ENCODE results near the gene TRRAP. TPM values are rescaled to one million over a fixed set of nuclear protein-coding genes. Genes with fewer than 3 reads are reported as not detected.
A peak's percentile ranks its signal among the peaks of the same experiment; 100 is the strongest.
"Not testable (repeated sequence)": the region's sequence is repeated elsewhere in the genome, so short reads cannot be mapped to it uniquely, and the experiment has no call there.

Gene TRRAP
- total RNA-seq, 2 experiments from 2014 or later, result 45.5 to 48.2 TPM

- ChIA-PET POLR2A (no interaction called here), CTCF (interaction anchor here (1.0 to 4.6 kb wide), 4 partner anchors 33 to 274 kb away, joined by 3 to 21 read pairs (median 4); no protein-coding TSS in a partner anchor)
- Mint-ChIP-seq H3K9me3 (no peaks in the 10 kb centered on the region), H3K27ac (no peak overlapping the region), H3K4me1 (ENCODE audit: low read depth) (no peaks in the 10 kb centered on the region), H3K36me3 (ENCODE audit: low read depth) (peaks cover 40% of the 10 kb centered on the region), H3K4me3 (no peak overlapping the region), H3K27me3 (no peaks in the 10 kb centered on the region)
- DNase-seq (no peak), ATAC-seq (no peak)
- intact Hi-C loops (cut with micrococcal nuclease), result no loop called here
- TF ChIP-seq CTCF (IDR thresholded peaks at IDR 0.05), result no peak
These were observed 161.1 kb downstream of the TRRAP start for GRCh38 chr7:99039384-99039891.

GRCh38 chr7:99040104-99040958, 162.0 kb downstream of the TRRAP start:
- ATAC-seq (peak; percentile 77), DNase-seq (peak; percentile 72)
- no peaks in the 10 kb centered on the region for H3K27me3 Mint-ChIP-seq
- H3K4me3 Mint-ChIP-seq, result no peak overlapping the region
- H3K36me3 Mint-ChIP-seq (ENCODE audit: low read depth), result peaks cover 35% of the 10 kb centered on the region
- ChIA-PET POLR2A (no interaction called here), CTCF (interaction anchor here (0.6 to 4.6 kb wide), 13 partner anchors 10 to 273 kb away, joined by 3 to 21 read pairs (median 3); no protein-coding TSS in a partner anchor)
- intact Hi-C loops (cut with micrococcal nuclease), result loop anchor here (2.0 kb wide), 1 partner anchor 272 kb away; no protein-coding TSS in a partner anchor
- H3K9me3 Mint-ChIP-seq, result no peaks in the 10 kb centered on the region
- peak overlapping the region; percentile 59 for H3K27ac Mint-ChIP-seq
- peak; percentile 84 for TF ChIP-seq CTCF (IDR thresholded peaks at IDR 0.05)
- no peaks in the 10 kb centered on the region for H3K4me1 Mint-ChIP-seq (ENCODE audit: low read depth)

GRCh38 chr7:99041526-99041925, 163.2 kb downstream of the TRRAP start:
- Mint-ChIP-seq H3K9me3 (no peaks in the 10 kb centered on the region), H3K27ac (no peak overlapping the region), H3K27me3 (no peaks in the 10 kb centered on the region), H3K4me3 (no peak overlapping the region), H3K36me3 (ENCODE audit: low read depth) (peaks cover 32% of the 10 kb centered on the region), H3K4me1 (ENCODE audit: low read depth) (no peaks in the 10 kb centered on the region)
- ChIA-PET CTCF (interaction anchor here (1.2 to 1.8 kb wide), 4 partner anchors 122 to 272 kb away, joined by 3 to 11 read pairs (median 6); no protein-coding TSS in a partner anchor), POLR2A (no interaction called here)
- intact Hi-C loops (cut with micrococcal nuclease), result loop anchor here (2.0 kb wide), 1 partner anchor 271 kb away; no protein-coding TSS in a partner anchor
- TF ChIP-seq CTCF (IDR thresholded peaks at IDR 0.05), result no peak
- DNase-seq, result no peak
- ATAC-seq, result no peak

GRCh38 chr7:99042957-99043356, 164.6 kb downstream of the TRRAP start:
- H3K27me3 Mint-ChIP-seq, result no peaks in the 10 kb centered on the region
- H3K9me3 Mint-ChIP-seq, result no peaks in the 10 kb centered on the region
- intact Hi-C loops (cut with micrococcal nuclease), result no loop called here
- DNase-seq (no peak), ATAC-seq (no peak)
- H3K36me3 Mint-ChIP-seq (ENCODE audit: low read depth), result peaks cover 28% of the 10 kb centered on the region
- H3K4me3 Mint-ChIP-seq, result no peak overlapping the region
- POLR2A ChIA-PET, result no interaction called here
- no peak overlapping the region for H3K27ac Mint-ChIP-seq
- H3K4me1 Mint-ChIP-seq (ENCODE audit: low read depth), result no peaks in the 10 kb centered on the region
- TF ChIP-seq CTCF (IDR thresholded peaks at IDR 0.05), result no peak
- CTCF ChIA-PET, result interaction anchor here (1.3 kb wide), 1 partner anchor 270 kb away, joined by 7 read pairs; no protein-coding TSS in a partner anchor

- intact Hi-C loops (cut with micrococcal nuclease); H3K4me3 Mint-ChIP-seq; H3K4me1 Mint-ChIP-seq (ENCODE audit: low read depth); H3K27ac Mint-ChIP-seq; H3K27me3 Mint-ChIP-seq; CTCF ChIA-PET; H3K9me3 Mint-ChIP-seq; DNase-seq; ATAC-seq: not testable (repeated sequence)
- POLR2A ChIA-PET, result interaction anchor here (0.7 kb wide), 1 partner anchor 256 kb away, joined by 3 read pairs; no protein-coding TSS in a partner anchor
- peaks cover 32% of the 10 kb centered on the region for H3K36me3 Mint-ChIP-seq (ENCODE audit: low read depth)
These were observed 166.5 kb downstream of the TRRAP start for GRCh38 chr7:99044858-99045257.

- Mint-ChIP-seq H3K4me1 (ENCODE audit: low read depth) (peaks cover 12% of the 10 kb centered on the region), H3K36me3 (ENCODE audit: low read depth) (peaks cover 23% of the 10 kb centered on the region)
- intact Hi-C loops (cut with micrococcal nuclease); H3K4me3 Mint-ChIP-seq; H3K27me3 Mint-ChIP-seq; POLR2A ChIA-PET; H3K27ac Mint-ChIP-seq; ATAC-seq; CTCF ChIA-PET; DNase-seq; H3K9me3 Mint-ChIP-seq: not testable (repeated sequence)
These were observed 167.9 kb downstream of the TRRAP start for GRCh38 chr7:99046262-99046661.
